GM19324 (cell line): ENCODE results near the gene ZNF217.
"Not testable (repeated sequence)": the region's sequence is repeated elsewhere in the genome, so short reads cannot be mapped to it uniquely, and the experiment has no call there.

Source experiments
- ATAC-seq: cut with Tn5 transposase; IDR thresholded peaks from one replicate; pipeline ENCODE4 v1.9.1; 2021; ENCODE audit warnings: mild to moderate bottlenecking, moderate library complexity; ENCODE audit not compliant: unreplicated experiment, low FRiP score

The ZNF217 gene

DNA sequence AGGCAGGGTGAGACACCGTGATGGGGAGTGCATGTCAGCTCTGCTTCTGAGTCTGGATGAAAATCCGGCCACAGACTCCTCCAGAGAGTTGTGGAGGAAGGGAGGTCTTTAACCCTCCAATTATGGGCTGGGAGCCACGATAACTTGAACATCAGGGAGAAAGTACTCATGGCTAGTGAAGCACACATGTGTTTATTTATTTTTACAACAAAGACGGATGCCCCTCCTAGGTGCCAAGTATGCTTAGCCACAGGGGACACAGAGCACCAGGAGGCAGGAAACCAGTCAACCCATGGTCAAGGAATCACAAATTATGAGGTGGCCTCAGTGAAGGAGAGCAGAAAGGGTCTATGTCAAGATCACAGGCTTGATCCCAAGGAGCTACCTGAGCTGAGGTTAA, 54.1 kb downstream of the ZNF217 start:
- ATAC-seq: no peak

DNA sequence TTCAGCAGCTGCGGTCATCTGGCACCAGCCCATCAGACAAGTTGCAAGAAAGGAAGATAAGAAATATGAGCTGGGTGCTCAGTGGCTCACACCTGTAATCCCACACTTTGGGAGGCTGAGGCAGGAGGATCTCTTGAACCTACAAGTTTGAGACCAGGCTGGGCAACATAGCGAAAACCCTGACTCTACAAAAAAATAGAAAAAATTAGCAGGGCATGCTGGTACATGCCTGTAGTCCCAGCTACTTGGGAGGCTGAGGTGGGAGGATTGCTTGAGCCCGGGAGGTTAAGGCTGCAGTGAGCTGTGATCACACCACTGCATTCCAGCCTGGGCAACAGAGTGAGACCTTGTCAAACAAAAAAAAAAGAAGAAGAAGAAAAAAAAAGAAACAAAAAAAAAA, 57.3 kb downstream of the ZNF217 start:
- not testable (repeated sequence) for ATAC-seq

DNA sequence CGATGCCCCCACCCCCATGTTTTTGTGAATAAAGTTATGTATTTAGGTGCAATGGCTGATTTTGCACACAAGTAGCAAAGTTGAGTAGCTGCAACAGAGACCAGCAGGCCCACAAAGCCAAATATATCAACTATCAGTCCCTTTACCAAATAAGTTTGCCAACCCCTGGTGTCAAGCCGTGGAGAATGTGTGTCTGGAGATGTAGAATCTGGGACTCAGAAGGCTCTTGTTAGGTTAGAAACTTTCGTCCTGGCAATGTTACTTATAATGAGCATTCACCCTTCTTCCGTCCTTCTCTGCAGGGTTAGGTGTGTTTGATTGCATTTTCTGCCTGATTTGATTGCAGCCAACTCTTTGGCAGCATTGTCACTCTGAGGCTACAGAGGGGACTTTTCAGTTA, 57.8 kb downstream of the ZNF217 start:
- ATAC-seq: no peak

DNA sequence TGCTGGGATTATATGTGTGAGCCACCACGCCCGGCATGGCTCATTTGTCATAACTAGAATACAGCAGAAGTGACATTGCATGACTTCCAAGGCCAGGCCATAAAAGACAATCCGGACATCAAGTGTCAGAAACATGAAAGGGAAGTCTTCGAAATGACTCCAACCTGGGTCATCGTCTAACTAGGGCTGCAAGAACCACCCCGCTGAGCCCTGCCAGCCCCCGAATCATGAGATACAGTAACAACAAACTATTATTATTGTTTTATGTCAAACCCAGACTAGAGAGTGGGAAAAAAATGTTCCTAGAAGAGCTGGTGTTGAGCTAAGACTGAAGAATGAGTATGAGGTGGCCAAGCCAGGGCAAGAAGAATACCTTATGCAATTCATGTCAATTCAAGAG, 59.6 kb downstream of the ZNF217 start:
- ATAC-seq: no peak

DNA sequence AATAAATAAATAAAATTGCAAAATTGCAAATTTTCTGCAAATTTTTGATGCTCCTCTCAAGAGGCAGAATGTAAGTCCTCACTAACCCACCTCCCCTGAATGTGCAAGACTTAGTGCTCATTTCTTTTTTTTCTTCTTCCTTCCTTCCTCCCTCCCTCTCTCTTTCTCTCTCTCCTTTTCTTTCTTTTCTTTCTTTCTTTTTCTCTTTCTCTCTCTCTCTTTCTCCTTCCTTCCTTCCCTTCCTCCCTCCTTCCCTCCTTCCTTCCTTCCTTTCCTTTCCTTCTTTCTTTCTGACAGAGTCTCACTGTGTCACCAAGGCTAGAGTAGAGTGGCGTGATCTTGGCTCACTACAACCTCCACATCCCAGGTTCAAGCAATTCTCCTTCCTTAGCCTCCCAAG, 60.1 kb downstream of the ZNF217 start:
- no peak for ATAC-seq

DNA sequence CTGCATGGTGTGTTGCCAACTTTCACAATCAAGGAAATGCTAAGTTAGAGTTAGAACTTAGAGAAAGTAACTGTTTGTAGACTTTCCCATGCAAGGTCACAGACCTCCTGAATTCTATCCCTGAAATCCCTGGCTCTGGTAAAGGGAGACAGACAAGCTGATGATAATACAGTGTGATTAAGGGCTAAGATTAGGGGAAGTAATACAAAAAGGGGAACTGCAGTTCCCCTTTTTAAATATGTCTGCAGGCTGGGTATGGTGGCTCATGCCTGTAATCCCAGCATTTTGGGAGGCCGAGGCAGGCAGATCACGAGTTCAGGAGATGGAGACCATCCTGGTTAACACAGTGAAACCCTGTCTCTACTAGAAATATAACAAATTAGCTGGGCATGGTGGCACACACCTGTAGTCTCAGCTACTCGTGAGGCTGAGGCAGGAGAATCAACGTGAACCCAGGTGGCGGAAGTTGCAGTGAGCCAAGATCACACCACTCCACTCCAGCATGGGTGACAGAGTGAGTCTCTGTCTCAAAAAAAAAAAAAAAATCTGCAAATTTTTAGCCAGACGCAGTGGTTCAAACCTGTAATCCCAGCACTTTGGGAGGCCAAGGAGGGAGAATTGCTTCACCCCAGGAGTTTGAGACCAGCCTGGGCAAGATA, 60.9 kb downstream of the ZNF217 start:
- not testable (repeated sequence) for ATAC-seq

DNA sequence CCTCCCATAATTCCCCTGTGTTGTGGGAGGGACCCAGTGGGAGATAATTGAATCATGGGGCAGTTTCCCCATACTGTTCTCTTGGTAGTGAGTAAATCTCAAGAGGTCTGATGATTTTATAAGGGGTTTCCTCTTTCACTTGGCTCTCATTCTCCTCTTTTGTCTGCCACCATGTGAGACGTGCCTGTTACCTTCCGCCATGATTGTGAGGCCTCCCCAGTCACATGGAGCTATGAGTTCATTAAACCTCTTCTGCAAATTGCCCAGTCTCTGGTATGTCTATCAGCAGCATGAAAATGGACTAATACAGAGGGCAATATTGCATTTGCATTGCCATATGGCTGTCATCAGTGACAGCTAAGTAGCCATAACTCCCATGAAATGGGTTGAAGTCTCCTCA, 63.2 kb downstream of the ZNF217 start:
- ATAC-seq: no peak

DNA sequence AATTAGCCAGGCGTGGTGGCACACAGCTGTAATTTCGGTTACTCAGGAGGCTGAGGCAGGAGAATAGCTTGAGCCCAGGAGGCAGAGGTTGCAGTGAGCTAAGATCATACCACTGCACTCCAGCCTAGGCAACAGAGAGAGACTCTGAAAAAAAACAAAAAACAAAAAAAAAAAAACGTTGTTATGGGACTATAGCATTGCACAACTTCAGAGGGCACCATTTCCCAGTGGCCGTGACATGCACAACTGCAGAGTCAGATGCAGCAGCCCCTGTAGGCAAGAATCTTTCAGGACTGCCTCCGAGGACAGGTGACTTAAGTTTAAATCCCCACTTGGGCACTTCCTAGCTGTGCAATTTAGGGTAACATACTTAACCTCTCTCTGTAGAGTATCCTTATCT, 64.0 kb downstream of the ZNF217 start:
- no peak for ATAC-seq

DNA sequence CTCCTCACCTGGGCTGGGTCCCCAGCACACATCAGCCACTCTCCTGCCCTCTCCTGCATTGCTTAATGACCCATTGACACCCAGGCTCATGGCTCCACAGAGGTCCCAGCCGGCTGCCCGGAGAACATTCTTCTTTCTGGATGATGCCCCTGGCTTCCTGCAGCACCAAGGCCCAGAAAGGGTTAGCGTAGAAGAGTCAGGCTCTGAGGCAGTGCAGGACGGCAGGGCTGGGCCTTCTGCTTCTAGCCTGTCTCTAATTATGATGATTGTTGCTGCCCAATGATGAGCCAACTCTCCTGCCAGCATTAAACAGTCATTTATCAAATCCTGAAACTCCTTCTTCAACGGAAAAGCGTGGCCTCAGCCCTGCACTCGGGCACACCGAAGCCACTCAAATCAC, 66.4 kb downstream of the ZNF217 start:
- no peak for ATAC-seq

DNA sequence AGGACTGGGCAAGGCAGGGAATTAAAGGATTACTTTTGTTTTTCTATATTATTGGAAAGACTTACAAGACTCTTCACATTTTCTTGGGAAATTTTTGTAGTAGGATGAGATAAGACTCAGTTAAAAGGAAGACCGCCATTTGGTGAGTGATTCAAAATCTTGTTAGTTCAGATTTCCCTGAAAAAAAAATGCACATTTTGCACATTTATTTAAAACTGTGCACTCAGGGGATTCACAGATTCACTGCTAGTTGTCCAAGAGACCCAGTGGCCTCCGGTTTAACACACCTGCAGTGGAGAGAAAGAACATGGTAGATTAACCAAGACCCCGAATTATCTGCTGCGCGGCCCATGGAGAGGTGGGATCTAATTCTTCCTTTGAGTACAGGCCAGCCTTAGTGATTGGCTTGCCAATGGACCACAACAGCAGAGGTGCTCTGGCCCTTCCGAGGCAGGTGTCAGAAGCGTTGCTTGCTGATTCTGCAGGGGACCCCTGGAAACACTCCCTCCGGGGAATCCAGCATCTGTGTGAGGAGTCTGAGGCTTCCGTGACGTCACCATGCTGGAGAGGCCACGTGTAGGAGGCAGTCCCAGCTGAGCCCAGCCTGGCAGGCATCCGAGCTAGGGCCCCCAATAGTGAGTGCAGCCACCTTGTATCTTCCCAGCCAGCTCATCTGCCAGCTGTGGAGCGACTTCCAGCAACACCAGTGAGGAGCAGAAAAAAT, 68.9 kb downstream of the ZNF217 start:
- no peak for ATAC-seq

DNA sequence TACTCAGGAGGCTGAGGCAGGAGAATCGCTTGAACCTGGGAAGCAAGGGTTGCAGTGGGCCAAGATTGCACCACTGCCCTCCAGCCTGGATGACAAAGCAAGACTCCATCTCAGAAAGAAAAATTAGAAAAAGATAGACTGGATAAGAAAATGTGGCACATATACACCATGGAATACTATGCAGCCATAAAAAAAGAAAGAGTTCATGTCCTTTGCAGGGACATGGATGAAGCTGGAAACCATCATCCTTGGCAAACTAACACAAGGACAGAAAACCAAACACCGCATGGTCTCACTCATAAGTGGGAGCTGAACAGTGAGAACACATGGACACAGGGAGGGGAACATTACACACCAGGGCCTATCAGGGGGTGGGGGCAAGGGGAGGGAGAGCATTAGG, 70.0 kb downstream of the ZNF217 start:
- not testable (repeated sequence) for ATAC-seq

DNA sequence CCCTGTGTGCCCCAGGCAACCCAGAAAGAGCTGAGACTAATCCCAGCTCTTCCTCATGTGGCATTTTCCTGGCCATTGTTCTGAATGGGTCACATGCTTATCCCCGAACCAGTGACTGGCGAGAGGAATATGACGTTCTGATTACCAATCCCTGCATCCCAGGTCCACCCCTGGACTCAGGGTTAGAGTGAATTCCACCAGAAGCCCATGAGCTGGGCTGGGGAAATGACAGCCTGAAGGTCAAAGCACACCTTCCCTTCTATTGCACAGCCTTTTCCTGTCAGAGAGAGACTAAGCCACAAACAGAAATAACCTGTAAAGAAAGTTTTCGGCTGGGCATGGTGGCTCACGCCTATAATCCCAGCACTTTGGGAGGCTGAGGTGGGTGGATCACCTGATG, 70.9 kb downstream of the ZNF217 start:
- no peak for ATAC-seq

DNA sequence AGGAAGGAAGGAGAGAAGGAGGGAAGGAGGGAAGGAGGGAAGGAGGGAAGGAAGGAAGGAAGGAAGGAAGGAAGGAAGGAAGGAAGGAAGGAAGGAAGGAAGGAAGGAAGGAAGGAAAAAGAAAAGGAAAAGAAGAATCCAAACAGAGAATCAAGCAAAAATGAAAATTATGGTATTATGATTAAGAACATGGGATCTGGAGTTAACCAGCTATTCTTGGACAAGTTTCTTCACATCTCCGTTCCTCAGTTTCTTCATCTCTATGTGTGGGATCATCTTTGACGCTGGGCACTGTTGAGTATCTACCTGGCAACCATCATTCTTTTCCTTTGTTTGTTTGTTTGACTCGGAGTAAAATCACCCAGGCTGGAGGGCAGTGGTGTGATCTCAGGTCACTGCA, 71.6 kb downstream of the ZNF217 start:
- ATAC-seq: no peak

DNA sequence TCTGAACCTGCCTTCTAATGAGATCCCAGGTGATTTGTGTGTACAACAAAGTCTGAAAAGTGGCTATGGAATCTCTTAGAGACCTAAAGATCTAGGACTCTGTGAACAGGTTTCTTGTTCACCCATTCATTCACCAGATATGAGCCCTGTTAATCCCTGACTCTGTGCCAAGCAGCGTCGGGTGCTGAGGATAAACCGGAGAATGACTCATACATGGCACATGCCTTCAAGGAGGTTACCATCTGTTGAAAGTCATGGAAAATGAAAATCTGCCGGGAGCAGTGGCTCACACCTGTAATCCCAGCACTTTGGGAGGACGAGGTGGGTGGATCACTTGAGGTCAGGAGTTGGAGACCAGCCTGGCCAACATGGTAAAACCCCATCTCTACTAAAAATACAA, 72.2 kb downstream of the ZNF217 start:
- not testable (repeated sequence) for ATAC-seq

DNA sequence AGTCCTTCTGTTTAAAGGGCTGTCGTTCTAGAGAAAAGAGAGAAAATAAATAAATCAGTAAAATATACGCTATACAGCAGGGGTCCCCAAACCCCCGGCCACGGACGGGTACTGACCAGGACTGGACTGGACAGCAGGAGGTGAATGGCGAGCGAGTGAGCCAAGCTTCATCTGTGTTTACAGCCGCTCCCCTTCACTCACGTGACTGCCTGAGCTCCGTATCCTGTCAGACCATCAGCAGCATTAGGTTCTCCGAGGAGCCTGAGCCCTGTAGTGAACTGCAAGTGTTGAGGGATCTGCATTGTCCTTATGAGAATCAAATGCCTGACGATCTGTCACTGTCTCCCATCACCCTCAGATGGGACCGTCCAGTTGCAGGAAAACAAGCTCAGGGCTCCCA, 76.5 kb downstream of the ZNF217 start:
- no peak for ATAC-seq
